Esophagus squamous epithelium (tissue), 5 donors: ENCODE results near the gene SMYD1. TPM values are rescaled to one million over a fixed set of nuclear protein-coding genes. Genes with fewer than 3 reads are reported as not detected.

Source experiments
- DNase-seq: peaks from one replicate; lab custom pipeline; 2025; lab: John Stamatoyannopoulos, UW
- H3K27ac ChIP-seq, 4 donors: fragments of 200-600 bp; sonication (generic); one replicate each; pipeline ENCODE4 v1.5.1; 2016 to 2019; ENCODE audit warnings: mild to moderate bottlenecking in 1 of 4
- H3K27me3 ChIP-seq, 4 donors: fragments of 200-600 bp; sonication (generic); 1 replicate in 3 of 4; 2 replicates in 1 of 4; pipeline versions ENCODE4 v1.5.1 to v1.6.0; 2017 to 2021; ENCODE audit warnings: antibody characterized with exemption in 1 of 4
- H3K36me3 ChIP-seq, 3 donors: fragments of 200-600 bp; sonication (generic); one replicate each; pipeline ENCODE4 v1.5.1; 2016 to 2019
- H3K4me1 ChIP-seq, 3 donors: fragments of 200-600 bp; sonication (generic); one replicate each; pipeline ENCODE4 v1.5.1; 2017 to 2019
- H3K4me3 ChIP-seq, 4 donors: fragments of 200-600 bp; sonication (generic); 1 replicate in 3 of 4; 2 replicates in 1 of 4; pipeline ENCODE4 v1.5.1; 2016 to 2019; ENCODE audit warnings: mild to moderate bottlenecking in 2 of 4, moderate library complexity in 1 of 4
- H3K9me3 ChIP-seq, 3 donors: fragments of 200-600 bp; sonication (generic); one replicate each; pipeline ENCODE4 v1.5.1; 2016 to 2019
- CTCF ChIP-seq, 6 experiments: fragments of 450-650 bp in 4 of 6; fragments of 200-600 bp in 2 of 6; sonication (generic) in 2 of 6; IDR thresholded peaks; one replicate each; pipeline ENCODE4 v1.5.1; 2016 to 2019; ENCODE audit warnings: antibody characterized with exemption in 6 of 6, mild to moderate bottlenecking in 4 of 6, moderate library complexity in 4 of 6
- POLR2A ChIP-seq, 4 donors: fragments of 450-650 bp; IDR thresholded peaks; one replicate each; pipeline ENCODE4 v1.6.1; 2017; ENCODE audit warnings: antibody characterized with exemption in 4 of 4, mild to moderate bottlenecking in 4 of 4, moderate library complexity in 3 of 4
- WGBS, 2 donors: methylation state at CpG; one replicate each; pipeline ENCODE4 v1.1.5; 2018; 5-methylcytosine and 5-hydroxymethylcytosine counted together
- intact Hi-C: fragments of 100-400 bp; cut with DNase I; formaldehyde crosslinking; loops from one replicate; pipeline ENCODE4 v1.15.0; 2022
- total RNA-seq, 4 donors: library from RNA; depleted of rRNA; stranded (reverse); fragments of >200 nt; gene quantifications; one replicate each; pipeline ENCODE4 v1.1.0, GENCODE V29; 2016
- donor health status: DM: yes; HTN: yes; CAD: no.

The SMYD1 gene
- total RNA-seq, 4 donors from 2014 or later = 0.27 TPM; not detected in 3

GRCh38 chr2:88069117-88069516 is 1.5 kb downstream of the SMYD1 start:
- intact Hi-C loops = no loop called here
- Histone ChIP-seq H3K4me3 (no peak overlapping the region), H3K4me1 (no peaks in the 10 kb centered on the region), H3K9me3 (no peaks in the 10 kb centered on the region), H3K27ac (no peak overlapping the region), H3K27me3 (no peaks in the 10 kb centered on the region), H3K36me3 (no peaks in the 10 kb centered on the region)
- no peak for DNase-seq
- TF ChIP-seq POLR2A (IDR thresholded peaks at IDR 0.05) (no peak), CTCF (IDR thresholded peaks at IDR 0.05) (no peak)

GRCh38 chr2:88070055-88070454 is 2.4 kb downstream of the SMYD1 start:
- intact Hi-C loops = no loop called here
- H3K9me3 ChIP-seq = no peaks in the 10 kb centered on the region
- TF ChIP-seq POLR2A (IDR thresholded peaks at IDR 0.05) (no peak), CTCF (IDR thresholded peaks at IDR 0.05) (no peak)
- H3K27me3 ChIP-seq = no peaks in the 10 kb centered on the region
- H3K36me3 ChIP-seq = no peaks in the 10 kb centered on the region
- H3K4me1 ChIP-seq = peaks cover 0 to 5% (median 5%) of the 10 kb centered on the region in 3 donors
- no peak for DNase-seq
- 62 to 65% methylated on average over 1 of the region's 1 CpG for WGBS, 2 donors
- H3K27ac ChIP-seq = no peak overlapping the region
- no peak overlapping the region for H3K4me3 ChIP-seq

GRCh38 chr2:88071365-88071764 is 3.7 kb downstream of the SMYD1 start:
- Histone ChIP-seq H3K27me3 (no peaks in the 10 kb centered on the region), H3K4me3 (no peak overlapping the region), H3K9me3 (no peaks in the 10 kb centered on the region), H3K36me3 (no peaks in the 10 kb centered on the region), H3K27ac (no peak overlapping the region), H3K4me1 (peaks cover 0 to 6% (median 5%) of the 10 kb centered on the region in 3 donors)
- no peak for TF ChIP-seq POLR2A (IDR thresholded peaks at IDR 0.05)
- TF ChIP-seq CTCF (IDR thresholded peaks at IDR 0.05) = no peak
- 80 to 81% methylated on average over 2 of the region's 2 CpGs for WGBS, 2 donors
- no peak for DNase-seq
- intact Hi-C loops = no loop called here

GRCh38 chr2:88074150-88074549 is 6.5 kb downstream of the SMYD1 start:
- H3K9me3 ChIP-seq = no peaks in the 10 kb centered on the region
- no peaks in the 10 kb centered on the region for H3K36me3 ChIP-seq
- TF ChIP-seq POLR2A (IDR thresholded peaks at IDR 0.05) (no peak), CTCF (IDR thresholded peaks at IDR 0.05) (no peak)
- H3K27ac ChIP-seq = no peak overlapping the region
- H3K4me3 ChIP-seq = no peak overlapping the region
- intact Hi-C loops = no loop called here
- H3K27me3 ChIP-seq = no peaks in the 10 kb centered on the region
- DNase-seq = no peak
- peaks cover 0 to 6% (median 5%) of the 10 kb centered on the region in 3 donors for H3K4me1 ChIP-seq

- no peak overlapping the region for H3K4me3 ChIP-seq
- DNase-seq = no peak
- TF ChIP-seq CTCF (IDR thresholded peaks at IDR 0.05) (no peak), POLR2A (IDR thresholded peaks at IDR 0.05) (no peak)
- no peaks in the 10 kb centered on the region for H3K36me3 ChIP-seq
- WGBS, 2 donors = 21 to 24% methylated on average over 4 of the region's 4 CpGs
- no peak overlapping the region for H3K27ac ChIP-seq
- no peaks in the 10 kb centered on the region for H3K27me3 ChIP-seq
- H3K9me3 ChIP-seq = no peaks in the 10 kb centered on the region
- peaks cover 0 to 6% (median 5%) of the 10 kb centered on the region in 3 donors for H3K4me1 ChIP-seq
- intact Hi-C loops = no loop called here
Observed at GRCh38 chr2:88074854-88075292, 7.2 kb downstream of the SMYD1 start.
